ENCODE data around the gene SIPA1L3.

The SIPA1L3 gene

DNA sequence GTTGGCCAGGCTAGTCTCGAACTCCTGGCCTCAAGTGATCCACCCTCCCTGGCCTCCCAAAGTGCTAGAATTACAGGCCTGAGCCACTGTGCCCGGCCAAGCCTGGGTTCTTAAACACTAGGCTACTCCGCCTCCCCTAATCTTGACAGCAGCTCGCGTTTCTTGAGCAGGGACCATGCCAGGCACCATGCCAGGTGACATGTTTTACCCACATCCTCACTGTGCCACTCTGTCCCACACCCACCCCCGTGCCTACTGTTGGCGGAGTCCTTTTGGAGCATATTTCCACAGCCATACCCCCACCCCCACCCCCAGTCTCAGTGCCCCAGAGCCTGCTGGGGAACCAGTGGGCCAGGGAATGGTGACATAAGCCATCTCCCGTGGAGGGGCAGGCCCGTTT, 218.2 kb downstream of the SIPA1L3 start:
- H3K4me3 ChIP-seq (replicated peaks; ENCODE audit: low read depth, low read length) = no peak overlapping the region
- TF ChIP-seq, protein P1, sequence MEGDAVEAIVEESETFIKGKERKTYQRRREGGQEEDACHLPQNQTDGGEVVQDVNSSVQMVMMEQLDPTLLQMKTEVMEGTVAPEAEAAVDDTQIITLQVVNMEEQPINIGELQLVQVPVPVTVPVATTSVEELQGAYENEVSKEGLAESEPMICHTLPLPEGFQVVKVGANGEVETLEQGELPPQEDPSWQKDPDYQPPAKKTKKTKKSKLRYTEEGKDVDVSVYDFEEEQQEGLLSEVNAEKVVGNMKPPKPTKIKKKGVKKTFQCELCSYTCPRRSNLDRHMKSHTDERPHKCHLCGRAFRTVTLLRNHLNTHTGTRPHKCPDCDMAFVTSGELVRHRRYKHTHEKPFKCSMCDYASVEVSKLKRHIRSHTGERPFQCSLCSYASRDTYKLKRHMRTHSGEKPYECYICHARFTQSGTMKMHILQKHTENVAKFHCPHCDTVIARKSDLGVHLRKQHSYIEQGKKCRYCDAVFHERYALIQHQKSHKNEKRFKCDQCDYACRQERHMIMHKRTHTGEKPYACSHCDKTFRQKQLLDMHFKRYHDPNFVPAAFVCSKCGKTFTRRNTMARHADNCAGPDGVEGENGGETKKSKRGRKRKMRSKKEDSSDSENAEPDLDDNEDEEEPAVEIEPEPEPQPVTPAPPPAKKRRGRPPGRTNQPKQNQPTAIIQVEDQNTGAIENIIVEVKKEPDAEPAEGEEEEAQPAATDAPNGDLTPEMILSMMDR (IDR thresholded peaks at IDR 0.05; ENCODE audit: low read depth, low read length, missing control alignments) = no peak
- no peak for DNase-seq (ENCODE audit: extremely low read depth, low read depth)

DNA sequence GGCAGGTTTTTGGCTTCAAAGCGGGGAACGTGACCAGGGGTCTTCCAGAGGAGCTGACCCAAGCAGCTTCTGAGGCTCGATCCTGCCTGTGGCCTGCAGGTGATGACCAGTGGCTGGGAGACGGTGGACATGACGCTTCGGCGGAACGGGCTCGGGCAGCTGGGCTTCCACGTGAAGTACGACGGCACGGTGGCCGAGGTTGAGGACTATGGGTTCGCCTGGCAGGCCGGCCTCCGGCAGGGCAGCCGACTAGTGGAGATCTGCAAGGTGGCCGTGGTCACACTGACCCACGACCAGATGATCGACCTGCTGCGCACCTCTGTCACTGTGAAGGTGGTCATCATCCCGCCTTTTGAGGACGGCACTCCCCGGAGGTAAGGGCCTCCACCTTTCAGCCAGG, 223.4 kb downstream of the SIPA1L3 start:
- no peak overlapping the region for H3K4me3 ChIP-seq (replicated peaks; ENCODE audit: low read depth, low read length)
- TF ChIP-seq, protein P1 (IDR thresholded peaks at IDR 0.05; ENCODE audit: low read depth, low read length, missing control alignments) = no peak
- DNase-seq (ENCODE audit: extremely low read depth, low read depth) = no peak

DNA sequence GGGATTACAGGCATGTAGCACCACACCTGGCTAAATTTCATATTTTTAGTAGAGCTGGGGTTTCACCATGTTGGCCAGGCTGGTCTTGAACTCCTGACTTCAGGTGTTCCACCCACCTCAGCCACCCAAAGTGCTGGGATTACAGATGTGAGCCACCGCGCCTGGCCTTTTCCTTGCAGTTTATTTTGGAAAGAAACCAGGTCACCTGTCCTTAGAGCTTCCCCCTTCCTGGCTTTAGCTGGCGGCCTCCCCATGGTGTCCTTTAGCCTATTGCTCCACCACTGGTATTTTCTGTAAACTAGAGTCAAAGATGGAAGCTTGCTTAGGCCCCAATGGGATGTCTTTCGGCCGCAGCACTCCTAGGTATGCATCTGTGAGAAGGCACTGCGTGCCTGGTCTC, 225.8 kb downstream of the SIPA1L3 start:
- DNase-seq (ENCODE audit: extremely low read depth, low read depth) = no peak
- TF ChIP-seq, protein P1 (IDR thresholded peaks at IDR 0.05; ENCODE audit: low read depth, low read length, missing control alignments) = no peak

DNA sequence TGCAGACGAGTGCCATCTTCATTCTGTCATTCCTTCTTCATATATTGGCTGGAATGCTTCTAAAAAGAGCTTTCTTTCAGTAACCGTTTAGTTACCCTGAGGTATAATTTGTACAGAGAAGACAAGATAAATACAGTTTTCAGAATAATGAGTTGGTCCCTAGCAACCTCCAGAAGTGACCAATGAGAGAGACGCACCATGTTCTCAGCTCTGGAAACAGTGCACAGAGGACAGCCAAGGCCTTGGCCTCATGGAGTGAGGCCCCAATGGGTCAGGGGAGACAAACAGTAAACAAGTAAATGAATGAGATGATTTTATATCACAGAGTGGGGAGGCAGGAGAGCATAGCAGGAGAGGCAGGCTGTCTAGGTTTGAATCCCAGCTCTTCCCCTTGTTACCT, 226.3 kb downstream of the SIPA1L3 start:
- no peak overlapping the region for H3K4me3 ChIP-seq (replicated peaks; ENCODE audit: low read depth, low read length)
- DNase-seq (ENCODE audit: extremely low read depth, low read depth) = no peak
- TF ChIP-seq, protein P1 (IDR thresholded peaks at IDR 0.05; ENCODE audit: low read depth, low read length, missing control alignments) = no peak

More for the DNA sequence above, 225.8 kb downstream of the SIPA1L3 start:
- H3K4me3 ChIP-seq (replicated peaks; ENCODE audit: low read depth, low read length) = no peak overlapping the region

DNA sequence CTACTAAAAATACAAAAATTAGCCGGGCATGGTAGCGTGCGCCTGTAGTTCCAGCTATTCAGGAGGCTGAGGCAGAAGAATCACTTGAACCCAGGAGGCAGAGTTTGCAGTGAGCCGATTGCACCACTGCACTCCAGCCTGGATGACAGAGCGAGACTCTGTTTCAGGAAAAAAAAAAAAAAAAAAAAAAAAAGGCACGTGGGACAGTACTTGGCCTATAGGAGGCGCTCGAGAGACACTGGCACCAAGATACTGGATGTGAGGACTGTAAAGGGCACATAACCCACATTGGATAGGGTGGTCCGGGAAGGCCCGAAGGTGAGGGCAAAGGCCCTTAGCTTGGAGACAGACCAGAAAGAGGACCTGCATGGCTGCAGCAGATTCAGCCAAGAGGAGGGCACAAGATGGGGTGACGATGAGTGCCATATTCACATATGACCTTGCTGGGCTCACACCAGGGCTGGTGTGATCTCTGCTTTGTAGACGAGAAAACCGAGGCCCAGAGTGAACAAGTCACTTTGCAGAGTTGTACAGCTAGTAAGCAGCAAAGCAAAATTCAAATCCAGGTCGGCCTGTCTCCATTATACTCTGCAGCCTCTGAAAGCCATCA, 227.6 kb downstream of the SIPA1L3 start:
- TF ChIP-seq, protein P1 (IDR thresholded peaks at IDR 0.05; ENCODE audit: low read depth, low read length, missing control alignments) = peak; percentile 66
- peak; percentile 17 for DNase-seq (ENCODE audit: extremely low read depth, low read depth)
- no peak overlapping the region for H3K4me3 ChIP-seq (replicated peaks; ENCODE audit: low read depth, low read length)

DNA sequence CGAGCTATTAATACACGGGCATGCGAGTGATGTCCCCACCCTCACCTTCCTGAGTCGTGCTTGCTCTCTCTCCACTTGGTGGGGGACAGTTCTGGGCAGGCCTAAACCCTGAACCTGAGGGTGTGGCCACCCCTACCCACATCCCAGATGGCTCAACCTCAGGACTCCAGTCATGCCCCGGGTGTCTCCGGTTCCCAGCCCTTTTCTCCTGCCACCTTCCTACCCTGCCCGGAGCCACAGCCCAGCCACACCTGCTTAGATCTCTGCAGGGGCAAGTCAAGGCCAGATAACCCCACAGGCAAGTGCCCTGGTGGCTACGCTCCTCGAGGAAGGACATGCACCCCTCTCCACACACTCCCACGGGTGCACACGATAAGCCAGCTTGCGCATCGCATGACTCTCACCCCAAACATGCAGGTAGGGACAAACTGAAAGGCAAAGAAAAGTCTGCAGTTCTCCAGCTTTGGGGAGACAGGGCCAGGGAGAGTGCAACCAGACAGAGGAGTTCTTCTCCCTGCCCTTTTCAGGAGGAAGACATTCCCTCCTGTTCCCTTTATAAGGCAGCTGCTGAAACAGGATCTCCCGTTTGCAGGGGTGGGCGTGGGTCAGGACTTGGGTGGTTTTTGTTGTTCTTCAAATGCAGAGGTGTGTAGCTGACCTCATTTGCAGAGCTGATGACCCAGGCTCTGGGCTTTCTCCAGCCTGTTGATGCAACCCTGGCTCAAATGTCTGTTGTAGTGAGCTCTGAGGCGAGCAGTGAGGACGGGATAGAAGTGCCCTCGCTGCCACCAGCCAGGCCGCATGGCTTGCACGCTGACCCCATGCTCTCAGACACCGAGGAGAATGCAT, 228.4 kb downstream of the SIPA1L3 start:
- H3K4me3 ChIP-seq (replicated peaks; ENCODE audit: low read depth, low read length) = no peak overlapping the region
- no peak for DNase-seq (ENCODE audit: extremely low read depth, low read depth)
- TF ChIP-seq, protein P1 (IDR thresholded peaks at IDR 0.05; ENCODE audit: low read depth, low read length, missing control alignments) = no peak

Measured in HFF-Myc (cell line).